Motor neuron (in vitro differentiated cells): ENCODE measurements around the gene POLR1D. TPM values are rescaled to one million over a fixed set of nuclear protein-coding genes. Genes with fewer than 3 reads are reported as not detected.

Source experiments
- ATAC-seq, 8 experiments: fragments of 200-7000 bp; cut with Tn5 transposase; replicated peaks in 6 of 8; 2 replicates each; pipeline ENCODE4 v1.8.0; 2021; ENCODE audit warnings: mild to moderate bottlenecking in 8 of 8, moderate library complexity in 8 of 8
- H3K27ac ChIP-seq, 2 donors: fragments of 250-450 bp; sonication (Bioruptor Pico); 2 replicates each; pipeline ENCODE4 v1.9.0; 2021; ENCODE audit warnings: antibody characterized with exemption in 2 of 2, mild to moderate bottlenecking in 2 of 2, moderate library complexity in 1 of 2
- H3K4me1 ChIP-seq, 2 donors: fragments of 250-450 bp; sonication (Bioruptor Pico); replicated peaks in 1 of 2; 2 replicates each; pipeline ENCODE4 v1.6.1; 2021; ENCODE audit warnings: antibody characterized with exemption in 2 of 2, mild to moderate bottlenecking in 2 of 2, moderate library complexity in 1 of 2
- H3K4me3 ChIP-seq, 5 donors: fragments of 250-450 bp; sonication (Bioruptor Pico); 2 replicates each; pipeline ENCODE4 v1.9.0; 2021; ENCODE audit warnings: antibody characterized with exemption in 5 of 5, mild to moderate bottlenecking in 5 of 5, moderate library complexity in 4 of 5
- WGBS, 10 experiments: fragments of 450-650 bp; shearing (Covaris generic); methylation state at CpG; one replicate each; pipeline ENCODE4 v1.0.0; 2022; 5-methylcytosine and 5-hydroxymethylcytosine counted together
- in situ Hi-C, 9 experiments: fragments of 400-800 bp; cut with MboI; loops; one replicate each; pipeline ENCODE4 v1.15.0; 2021; ENCODE audit warnings: low sequenced_read_pairs in 9 of 9, low pct_unique_long_range_greater_than_20kb in 2 of 9; ENCODE audit not compliant: unreplicated experiment in 9 of 9
- total RNA-seq, 8 experiments: library from RNA; unstranded; fragments of 300-600 nt; gene quantifications; 2 replicates each; pipeline versions ENCODE4 v1.2.3 to v1.2.4, GENCODE V29; 2022

POLR1D gene
- total RNA-seq, 8 experiments from 2014 or later, result 74.3 to 139 (median 128) TPM

GRCh38 chr13:27635266-27635665 lies 13.6 kb downstream of the POLR1D start:
- 42 to 100% (median 100%) methylated on average over 1 of the region's 1 CpG; no CpG with 5 or more reads in 1 of the 10 experiments for WGBS, 10 experiments
- in situ Hi-C loops, result no loop called here
- Histone ChIP-seq H3K27ac (no peak overlapping the region), H3K4me1 (no peaks in the 10 kb centered on the region), H3K4me3 (no peak overlapping the region)
- ATAC-seq, result no peak

- H3K4me3 ChIP-seq, result no peak overlapping the region
- no peak for ATAC-seq
- no peaks in the 10 kb centered on the region for H3K4me1 ChIP-seq
- in situ Hi-C loops, result no loop called here
- WGBS, 10 experiments, result 80 to 100% (median 94%) methylated on average over 1 to 6 of the region's 6 CpGs
- no peak overlapping the region for H3K27ac ChIP-seq
Measured at GRCh38 chr13:27636589-27637288, 15.0 kb downstream of the POLR1D start.

- in situ Hi-C loops, result no loop called here
- no peak for ATAC-seq
- 100% methylated on average over 1 of the region's 1 CpG; no CpG with 5 or more reads in 5 of the 10 experiments for WGBS, 10 experiments
- H3K4me1 ChIP-seq, result no peaks in the 10 kb centered on the region
- H3K27ac ChIP-seq, result no peak overlapping the region
- H3K4me3 ChIP-seq, result no peak overlapping the region
Measured at GRCh38 chr13:27637289-27637626, 15.6 kb downstream of the POLR1D start.

- H3K4me1 ChIP-seq, result no peaks in the 10 kb centered on the region
- 60 to 100% (median 100%) methylated on average over 1 of the region's 1 CpG; no CpG with 5 or more reads in 5 of the 10 experiments for WGBS, 10 experiments
- H3K27ac ChIP-seq, result no peak overlapping the region
- ATAC-seq, result peak in 2 of 8 experiments; percentile 53 to 61
- in situ Hi-C loops, result no loop called here
- H3K4me3 ChIP-seq, result no peak overlapping the region
Measured at GRCh38 chr13:27638001-27638400, 16.3 kb downstream of the POLR1D start.

GRCh38 chr13:27638521-27638920 lies 16.8 kb downstream of the POLR1D start:
- Histone ChIP-seq H3K4me1 (no peaks in the 10 kb centered on the region), H3K27ac (no peak overlapping the region), H3K4me3 (no peak overlapping the region)
- peak in 3 of 8 experiments; percentile 53 to 82 (median 54) for ATAC-seq
- WGBS, 10 experiments, result 0 to 76% (median 50%) methylated on average over 1 to 2 of the region's 2 CpGs; no CpG with 5 or more reads in 1 of the 10 experiments
- in situ Hi-C loops, result no loop called here

GRCh38 chr13:27639186-27639585 lies 17.5 kb downstream of the POLR1D start:
- in situ Hi-C loops, result no loop called here
- Histone ChIP-seq H3K4me1 (no peaks in the 10 kb centered on the region), H3K27ac (no peak overlapping the region), H3K4me3 (no peak overlapping the region)
- ATAC-seq, result no peak

- no peaks in the 10 kb centered on the region for H3K4me1 ChIP-seq
- H3K27ac ChIP-seq, result no peak overlapping the region
- 60 to 100% (median 94%) methylated on average over 1 to 3 of the region's 4 CpGs; no CpG with 5 or more reads in 1 of the 10 experiments for WGBS, 10 experiments
- ATAC-seq, result no peak
- in situ Hi-C loops, result no loop called here
- no peak overlapping the region for H3K4me3 ChIP-seq
Measured at GRCh38 chr13:27641711-27642502, 20.2 kb downstream of the POLR1D start.

GRCh38 chr13:27643334-27644132 lies 21.8 kb downstream of the POLR1D start:
- in situ Hi-C loops, result no loop called here
- ATAC-seq, result no peak

GRCh38 chr13:27644302-27644701 lies 22.6 kb downstream of the POLR1D start:
- H3K4me3 ChIP-seq, result no peak overlapping the region
- peak in 2 of 8 experiments; percentile 68 to 71 for ATAC-seq
- no peak overlapping the region for H3K27ac ChIP-seq
- 9 to 80% (median 50%) methylated on average over 1 of the region's 1 CpG; no CpG with 5 or more reads in 1 of the 10 experiments for WGBS, 10 experiments
- in situ Hi-C loops, result no loop called here
- H3K4me1 ChIP-seq, result no peaks in the 10 kb centered on the region

More at GRCh38 chr13:27643334-27644132, 21.8 kb downstream of the POLR1D start:
- no peak overlapping the region for H3K27ac ChIP-seq
- no peak overlapping the region for H3K4me3 ChIP-seq
- WGBS, 10 experiments, result 76 to 100% (median 91%) methylated on average over 1 to 5 of the region's 5 CpGs
- H3K4me1 ChIP-seq, result no peaks in the 10 kb centered on the region

- Histone ChIP-seq H3K4me1 (no peaks in the 10 kb centered on the region), H3K27ac (no peak overlapping the region), H3K4me3 (no peak overlapping the region)
- 90 to 100% (median 100%) methylated on average over 1 of the region's 1 CpG; no CpG with 5 or more reads in 6 of the 10 experiments for WGBS, 10 experiments
- in situ Hi-C loops, result no loop called here
- ATAC-seq, result no peak
Measured at GRCh38 chr13:27650312-27650711, 28.6 kb downstream of the POLR1D start.

GRCh38 chr13:27654059-27654458 lies 32.4 kb downstream of the POLR1D start:
- no peaks in the 10 kb centered on the region for H3K4me1 ChIP-seq
- WGBS, 10 experiments, result 33 to 100% (median 95%) methylated on average over 2 to 3 of the region's 3 CpGs
- ATAC-seq, result no peak
- in situ Hi-C loops, result no loop called here
- no peak overlapping the region for H3K4me3 ChIP-seq
- no peak overlapping the region for H3K27ac ChIP-seq

- no peak for ATAC-seq
- Histone ChIP-seq H3K4me3 (no peak overlapping the region), H3K4me1 (no peaks in the 10 kb centered on the region), H3K27ac (no peak overlapping the region)
- 86 to 100% (median 100%) methylated on average over 1 of the region's 1 CpG; no CpG with 5 or more reads in 1 of the 10 experiments for WGBS, 10 experiments
- in situ Hi-C loops, result no loop called here
Measured at GRCh38 chr13:27654816-27655215, 33.1 kb downstream of the POLR1D start.

- ATAC-seq, result no peak
- Histone ChIP-seq H3K4me3 (no peak overlapping the region), H3K4me1 (no peaks in the 10 kb centered on the region), H3K27ac (no peak overlapping the region)
- in situ Hi-C loops, result no loop called here
- 86 to 100% (median 100%) methylated on average over 1 to 2 of the region's 2 CpGs; no CpG with 5 or more reads in 5 of the 10 experiments for WGBS, 10 experiments
Measured at GRCh38 chr13:27657724-27658123, 36.0 kb downstream of the POLR1D start.
